ENCODE results near the gene SERPINA6. TPM values are rescaled to one million over a fixed set of nuclear protein-coding genes. Genes with fewer than 3 reads are reported as not detected.

The SERPINA6 gene
- total RNA-seq, 1 experiment from 2014 or later: not detected

GRCh38 chr14:94361682-94362081, 38.5 kb upstream of the SERPINA6 start:
- DNase-seq (ENCODE audit: low read depth, low spot score) (no peak), ATAC-seq (no peak)
- Histone ChIP-seq H4K20me1 (ENCODE audit: insufficient read depth) (no peaks in the 10 kb centered on the region), H2AFZ (ENCODE audit: low read depth, low read length, poor library complexity, severe bottlenecking) (no peak overlapping the region), H3K9me3 (ENCODE audit: control insufficient read depth in 1 of 2, insufficient read depth in 1 of 2, low read depth in 1 of 2, low read length in 2 of 2) (no peaks in the 10 kb centered on the region), H3K79me2 (ENCODE audit: insufficient read depth, low read length) (no peaks in the 10 kb centered on the region), H3K36me3 (ENCODE audit: control insufficient read depth in 1 of 2, insufficient read depth in 2 of 2, low read length in 2 of 2) (no peaks in the 10 kb centered on the region), H3K9ac (ENCODE audit: low read length) (no peak overlapping the region), H3K4me3 (replicated peaks in 1 of 2; ENCODE audit: low read depth in 1 of 2, low read length in 2 of 2) (no peak overlapping the region), H3K27ac (ENCODE audit: low read depth, low read length) (no peak overlapping the region), H3K9me2 (ENCODE audit: insufficient read depth) (no peaks in the 10 kb centered on the region), H3K4me1 (ENCODE audit: control insufficient read depth in 1 of 2, insufficient read depth in 2 of 2, low read length in 2 of 2) (no peaks in the 10 kb centered on the region), H3K27me3 (ENCODE audit: insufficient read depth, low read length) (no peaks in the 10 kb centered on the region), H3K4me2 (ENCODE audit: low read length) (no peak overlapping the region)
- intact Hi-C loops (cut with micrococcal nuclease): no loop called here
- no TSS peak for BruUV-seq (replicated peaks)
- RAD21 ChIA-PET (ENCODE audit: low non-redundant PET in 1 of 2, low total read pairs in 2 of 2, uncharacterized antibody in 2 of 2, unreplicated experiment in 2 of 2): no interaction called here
- no peak for TF ChIP-seq EZH2 (IDR thresholded peaks at IDR 0.05)
- no peak for TF ChIP-seq RAD21 (IDR thresholded peaks at IDR 0.05; ENCODE audit: low read depth)
- TF ChIP-seq CBX3 (IDR thresholded peaks at IDR 0.05; ENCODE audit: low read depth): no peak
- TF ChIP-seq ZNF274 (IDR thresholded peaks at IDR 0.05; ENCODE audit: low read depth, low read length): no peak
- TF ChIP-seq, protein P1, sequence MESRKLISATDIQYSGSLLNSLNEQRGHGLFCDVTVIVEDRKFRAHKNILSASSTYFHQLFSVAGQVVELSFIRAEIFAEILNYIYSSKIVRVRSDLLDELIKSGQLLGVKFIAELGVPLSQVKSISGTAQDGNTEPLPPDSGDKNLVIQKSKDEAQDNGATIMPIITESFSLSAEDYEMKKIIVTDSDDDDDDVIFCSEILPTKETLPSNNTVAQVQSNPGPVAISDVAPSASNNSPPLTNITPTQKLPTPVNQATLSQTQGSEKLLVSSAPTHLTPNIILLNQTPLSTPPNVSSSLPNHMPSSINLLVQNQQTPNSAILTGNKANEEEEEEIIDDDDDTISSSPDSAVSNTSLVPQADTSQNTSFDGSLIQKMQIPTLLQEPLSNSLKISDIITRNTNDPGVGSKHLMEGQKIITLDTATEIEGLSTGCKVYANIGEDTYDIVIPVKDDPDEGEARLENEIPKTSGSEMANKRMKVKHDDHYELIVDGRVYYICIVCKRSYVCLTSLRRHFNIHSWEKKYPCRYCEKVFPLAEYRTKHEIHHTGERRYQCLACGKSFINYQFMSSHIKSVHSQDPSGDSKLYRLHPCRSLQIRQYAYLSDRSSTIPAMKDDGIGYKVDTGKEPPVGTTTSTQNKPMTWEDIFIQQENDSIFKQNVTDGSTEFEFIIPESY (IDR thresholded peaks at IDR 0.05; ENCODE audit: extremely low read depth, insufficient replicate concordance, low read length): no peak
- no peak for TF ChIP-seq EZH2phosphoT487 (IDR thresholded peaks at IDR 0.05; ENCODE audit: borderline replicate concordance)
- TF ChIP-seq POLR2AphosphoS5 (IDR thresholded peaks at IDR 0.05; ENCODE audit: low read depth, low read length): no peak
- POLR2A ChIA-PET: no interaction called here
- CTCF ChIA-PET: no interaction called here

GRCh38 chr14:94360945-94361565, 37.9 kb upstream of the SERPINA6 start:
- intact Hi-C loops (cut with micrococcal nuclease): no loop called here
- no TSS peak for BruUV-seq (replicated peaks)
- Histone ChIP-seq H2AFZ (ENCODE audit: low read depth, low read length, poor library complexity, severe bottlenecking) (no peak overlapping the region), H3K36me3 (ENCODE audit: control insufficient read depth in 1 of 2, insufficient read depth in 2 of 2, low read length in 2 of 2) (no peaks in the 10 kb centered on the region), H3K9me3 (ENCODE audit: control insufficient read depth in 1 of 2, insufficient read depth in 1 of 2, low read depth in 1 of 2, low read length in 2 of 2) (no peaks in the 10 kb centered on the region), H3K4me3 (replicated peaks in 1 of 2; ENCODE audit: low read depth in 1 of 2, low read length in 2 of 2) (no peak overlapping the region), H3K27ac (ENCODE audit: low read depth, low read length) (no peak overlapping the region), H3K27me3 (ENCODE audit: insufficient read depth, low read length) (no peaks in the 10 kb centered on the region), H4K20me1 (ENCODE audit: insufficient read depth) (no peaks in the 10 kb centered on the region), H3K4me1 (ENCODE audit: control insufficient read depth in 1 of 2, insufficient read depth in 2 of 2, low read length in 2 of 2) (no peaks in the 10 kb centered on the region), H3K4me2 (ENCODE audit: low read length) (no peak overlapping the region), H3K79me2 (ENCODE audit: insufficient read depth, low read length) (no peaks in the 10 kb centered on the region), H3K9me2 (ENCODE audit: insufficient read depth) (no peaks in the 10 kb centered on the region), H3K9ac (ENCODE audit: low read length) (no peak overlapping the region)
- no peak for TF ChIP-seq SIN3A (IDR thresholded peaks at IDR 0.05; ENCODE audit: low read depth)
- TF ChIP-seq POLR2A (IDR thresholded peaks at IDR 0.05; ENCODE audit: borderline replicate concordance, extremely low read depth, insufficient read depth, insufficient read length): no peak
- no peak for TF ChIP-seq TCF7L2 (IDR thresholded peaks at IDR 0.05; ENCODE audit: borderline replicate concordance, extremely low read depth, insufficient read depth, insufficient read length)
- TF ChIP-seq, protein P1 (IDR thresholded peaks at IDR 0.05; ENCODE audit: extremely low read depth, insufficient replicate concordance, low read length): no peak
- TF ChIP-seq, protein P2, sequence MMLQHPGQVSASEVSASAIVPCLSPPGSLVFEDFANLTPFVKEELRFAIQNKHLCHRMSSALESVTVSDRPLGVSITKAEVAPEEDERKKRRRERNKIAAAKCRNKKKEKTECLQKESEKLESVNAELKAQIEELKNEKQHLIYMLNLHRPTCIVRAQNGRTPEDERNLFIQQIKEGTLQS (IDR thresholded peaks at IDR 0.05): no peak
- TF ChIP-seq EZH2 (IDR thresholded peaks at IDR 0.05): no peak
- no peak for TF ChIP-seq ELF1 (IDR thresholded peaks at IDR 0.05; ENCODE audit: borderline replicate concordance, low read depth)
- TF ChIP-seq, protein P3, sequence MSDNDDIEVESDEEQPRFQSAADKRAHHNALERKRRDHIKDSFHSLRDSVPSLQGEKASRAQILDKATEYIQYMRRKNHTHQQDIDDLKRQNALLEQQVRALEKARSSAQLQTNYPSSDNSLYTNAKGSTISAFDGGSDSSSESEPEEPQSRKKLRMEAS (IDR thresholded peaks at IDR 0.05): no peak
- TF ChIP-seq SRF (IDR thresholded peaks at IDR 0.05; ENCODE audit: low read depth): no peak
- TF ChIP-seq FOSL1 (IDR thresholded peaks at IDR 0.05; ENCODE audit: low read depth): no peak
- no peak for TF ChIP-seq POLR2AphosphoS5 (IDR thresholded peaks at IDR 0.05; ENCODE audit: low read depth, low read length)
- DNase-seq (ENCODE audit: low read depth, low spot score) (no peak), ATAC-seq (no peak)
- RAD21 ChIA-PET (ENCODE audit: low non-redundant PET in 1 of 2, low total read pairs in 2 of 2, uncharacterized antibody in 2 of 2, unreplicated experiment in 2 of 2): no interaction called here
- CTCF ChIA-PET: no interaction called here
- POLR2A ChIA-PET: no interaction called here

Measured in HCT116 (cell line).